H9 (cell line): ENCODE data around the gene PDZD7. TPM values are rescaled to one million over a fixed set of nuclear protein-coding genes. Genes with fewer than 3 reads are reported as not detected.

Source experiments
- DNase-seq: peaks from one replicate; pipeline ENCODE4 v3.0.0-alpha.2; 2017
- H2AFZ ChIP-seq: one replicate; pipeline ENCODE4 v1.6.1; 2013; ENCODE audit warnings: mild to moderate bottlenecking, low read length, control low read depth, moderate library complexity
- H2AK5ac ChIP-seq: 2 replicates; pipeline ENCODE4 v1.6.1; 2013; ENCODE audit warnings: low read length, control low read depth, mixed read lengths; ENCODE audit not compliant: insufficient read length
- H2BK120ac ChIP-seq: one replicate; pipeline ENCODE4 v1.6.1; 2013; ENCODE audit warnings: low read depth, mild to moderate bottlenecking, low read length, control low read depth, inconsistent platforms; ENCODE audit not compliant: poor library complexity, severe bottlenecking
- H2BK12ac ChIP-seq: 2 replicates; pipeline ENCODE4 v1.6.1; 2013; ENCODE audit warnings: low read length, control low read depth, mixed read lengths, low read depth; ENCODE audit not compliant: insufficient read length
- H2BK15ac ChIP-seq: 2 replicates; pipeline ENCODE4 v1.6.1; 2013; ENCODE audit warnings: low read depth, low read length, control low read depth
- H2BK20ac ChIP-seq: one replicate; pipeline ENCODE4 v1.6.1; 2013; ENCODE audit warnings: low read depth, mild to moderate bottlenecking, low read length, control low read depth, inconsistent platforms; ENCODE audit not compliant: poor library complexity, severe bottlenecking
- H2BK5ac ChIP-seq: 2 replicates; pipeline ENCODE4 v1.6.1; 2013; ENCODE audit warnings: low read length, control low read depth, mixed read lengths; ENCODE audit not compliant: insufficient read length
- H3K14ac ChIP-seq: 2 replicates; pipeline ENCODE4 v1.6.1; 2013; ENCODE audit warnings: low read length, control low read depth; ENCODE audit not compliant: insufficient read depth
- H3K18ac ChIP-seq: 2 replicates; pipeline ENCODE4 v1.6.1; 2013; ENCODE audit warnings: low read depth, mild to moderate bottlenecking, mixed read lengths, low read length, control low read depth; ENCODE audit not compliant: insufficient read length
- H3K23ac ChIP-seq: 2 replicates; pipeline ENCODE4 v1.6.1; 2013; ENCODE audit warnings: low read length, control low read depth, mixed read lengths, low read depth; ENCODE audit not compliant: insufficient read length
- H3K23me2 ChIP-seq: 2 replicates; pipeline ENCODE4 v1.6.1; 2013; ENCODE audit warnings: low read depth, mild to moderate bottlenecking, mixed read lengths, low read length, control low read depth; ENCODE audit not compliant: insufficient read length, poor library complexity, severe bottlenecking
- H3K27ac ChIP-seq: 2 replicates; pipeline ENCODE4 v1.5.1; 2013; ENCODE audit warnings: low read length, control low read depth, mixed read lengths, low read depth; ENCODE audit not compliant: insufficient read length
- H3K27me3 ChIP-seq: 2 replicates; pipeline ENCODE4 v1.6.1; 2013; ENCODE audit warnings: low read length, control low read depth, inconsistent platforms; ENCODE audit not compliant: insufficient read depth
- H3K4ac ChIP-seq: 2 replicates; pipeline ENCODE4 v1.6.1; 2013; ENCODE audit warnings: low read depth, mild to moderate bottlenecking, control low read depth, inconsistent platforms, low read length, moderate library complexity
- H3K4me1 ChIP-seq: 2 replicates; pipeline ENCODE4 v1.6.1; 2013; ENCODE audit warnings: low read length, control low read depth, inconsistent platforms; ENCODE audit not compliant: insufficient read depth
- H3K4me2 ChIP-seq: 2 replicates; pipeline ENCODE4 v1.6.1; 2013; ENCODE audit warnings: low read length, control low read depth, mixed read lengths; ENCODE audit not compliant: insufficient read length, insufficient read depth
- H3K56ac ChIP-seq: 2 replicates; pipeline ENCODE4 v1.6.1; 2013; ENCODE audit warnings: low read depth, mild to moderate bottlenecking, mixed read lengths, low read length, control low read depth; ENCODE audit not compliant: insufficient read length
- H3K79me1 ChIP-seq: 2 replicates; pipeline ENCODE4 v1.6.1; 2013; ENCODE audit warnings: low read depth, mild to moderate bottlenecking, moderate library complexity, low read length, control low read depth, inconsistent platforms; ENCODE audit not compliant: insufficient read depth, poor library complexity, severe bottlenecking
- H3K79me2 ChIP-seq: 2 replicates; pipeline ENCODE4 v1.6.1; 2013; ENCODE audit warnings: low read length, control low read depth, inconsistent platforms; ENCODE audit not compliant: insufficient read depth
- H3K9ac ChIP-seq: 2 replicates; pipeline ENCODE4 v1.6.1; 2013; ENCODE audit warnings: low read length, control low read depth, mixed read lengths; ENCODE audit not compliant: insufficient read length; ENCODE audit errors: extremely low read depth
- H3K9me3 ChIP-seq: one replicate; pipeline ENCODE4 v1.6.1; 2013; ENCODE audit warnings: low read depth, low read length, inconsistent platforms; ENCODE audit not compliant: control insufficient read depth
- H3T11ph ChIP-seq: one replicate; pipeline ENCODE4 v1.6.1; 2013; ENCODE audit warnings: mild to moderate bottlenecking, low read length, control low read depth, inconsistent platforms
- H4K20me1 ChIP-seq: one replicate; pipeline ENCODE4 v1.6.1; 2013; ENCODE audit not compliant: control insufficient read depth, insufficient read length, insufficient read depth
- H4K5ac ChIP-seq: 2 replicates; pipeline ENCODE4 v1.6.1; 2013; ENCODE audit warnings: low read depth, mild to moderate bottlenecking, mixed read lengths, low read length, control low read depth; ENCODE audit not compliant: insufficient read length
- H4K8ac ChIP-seq: replicated peaks from 2 replicates; pipeline ENCODE4 v1.6.1; 2013; ENCODE audit warnings: low read length, control low read depth, mixed read lengths, low read depth; ENCODE audit not compliant: insufficient read length
- H4K91ac ChIP-seq: 2 replicates; pipeline ENCODE4 v1.6.1; 2013; ENCODE audit warnings: low read depth, mild to moderate bottlenecking, moderate library complexity, mixed read lengths, low read length, control low read depth; ENCODE audit not compliant: insufficient read length
- H3K27ac Mint-ChIP-seq, 3 experiments: 2 replicates in 2 of 3; 3 replicates in 1 of 3; pipeline ENCODE4 v1.8.0; 2020 to 2021; ENCODE audit warnings: mixed read lengths in 3 of 3, mild to moderate bottlenecking in 1 of 3, moderate library complexity in 1 of 3
- H3K27me3 Mint-ChIP-seq: 2 replicates; pipeline ENCODE4 v1.8.0; 2021; ENCODE audit warnings: low read depth, mild to moderate bottlenecking, moderate library complexity, mixed read lengths
- H3K36me3 Mint-ChIP-seq, 3 experiments: 2 replicates in 2 of 3; 3 replicates in 1 of 3; pipeline ENCODE4 v1.8.0; 2020 to 2021; ENCODE audit warnings: low read depth in 3 of 3, mixed read lengths in 3 of 3; ENCODE audit not compliant: insufficient read depth in 1 of 3
- H3K4me1 Mint-ChIP-seq, 2 experiments: 2 replicates each; pipeline ENCODE4 v1.8.0; 2020; ENCODE audit warnings: mixed read lengths in 2 of 2
- H3K4me3 Mint-ChIP-seq, 2 experiments: 2 replicates in 1 of 2; 3 replicates in 1 of 2; pipeline ENCODE4 v1.8.0; 2020 to 2021; ENCODE audit warnings: mild to moderate bottlenecking in 2 of 2, mixed read lengths in 2 of 2, moderate library complexity in 1 of 2
- H3K9me3 Mint-ChIP-seq, 2 experiments: 2 replicates in 1 of 2; 3 replicates in 1 of 2; pipeline ENCODE4 v1.8.0; 2020; ENCODE audit warnings: mild to moderate bottlenecking in 2 of 2, mixed read lengths in 2 of 2, moderate library complexity in 1 of 2
- WGBS: extraction: QIAGEN DNeasy Blood & Tissue Kit; methylation state at CpG from one replicate; pipeline ENCODE4 v1.1.7; 2013; ENCODE audit warnings: missing lambda C conversion rate, low lambda C conversion rate, mixed read lengths; ENCODE audit not compliant: insufficient read length; ENCODE audit errors: extremely low coverage; 5-methylcytosine and 5-hydroxymethylcytosine counted together
- total RNA-seq: library from RNA; stranded (reverse); gene quantifications from 2 replicates; pipeline ENCODE4 v1.2.1, GENCODE V29; 2021
- TF ChIP-seq, protein P1 (sequence below): fragments of 200-600 bp; sonication (generic); conservative IDR thresholded peaks from 3 replicates; pipeline ENCODE4 v1.8.0; 2021; ENCODE audit warnings: antibody characterized with exemption, mild to moderate bottlenecking

PDZD7 gene
- total RNA-seq, 1 experiment from 2014 or later, result 2.0 TPM

DNA sequence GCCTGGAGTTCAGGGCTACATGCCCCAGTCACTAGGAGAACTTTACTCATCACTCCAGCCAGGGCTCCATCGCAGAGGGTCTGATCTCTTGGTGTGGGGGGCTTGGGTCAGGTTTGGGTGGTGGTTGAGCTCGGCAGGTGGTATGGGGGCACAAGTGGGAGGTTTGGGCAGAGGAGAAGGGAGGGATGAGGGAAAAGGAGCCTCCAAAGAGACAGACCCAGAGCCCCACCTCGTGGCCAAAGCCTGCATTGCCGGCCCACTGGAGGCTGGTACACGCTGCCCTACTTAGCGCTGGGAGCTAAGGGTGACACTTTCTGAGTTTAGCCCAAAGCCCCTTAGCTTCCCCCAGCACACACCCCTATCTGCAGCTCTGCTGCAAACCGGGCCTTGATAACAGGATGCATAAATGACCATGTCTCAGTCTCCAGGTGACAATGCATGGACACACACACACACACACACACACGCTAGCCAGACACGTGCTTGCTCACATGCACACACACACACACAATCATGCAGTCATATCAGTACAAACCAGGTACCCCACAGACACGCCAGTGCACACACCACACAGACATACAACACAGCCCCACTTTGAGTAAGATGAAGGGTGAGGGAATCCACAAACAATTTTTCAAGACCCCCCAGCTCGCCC lies 16.6 kb downstream of the PDZD7 start:
- Histone ChIP-seq H3K4me2 (no peak overlapping the region), H3K79me2 (no peaks in the 10 kb centered on the region), H4K8ac (no peak overlapping the region), H3K56ac (no peak overlapping the region), H3K18ac (no peak overlapping the region), H2BK120ac (no peak overlapping the region), H2AFZ (no peak overlapping the region), H2BK5ac (no peak overlapping the region), H4K5ac (no peak overlapping the region), H4K91ac (no peak overlapping the region), H2BK15ac (no peak overlapping the region), H3K9me3 (no peaks in the 10 kb centered on the region), H3K23me2 (peaks cover 10% of the 10 kb centered on the region), H3K9ac (no peak overlapping the region), H3T11ph (no peak overlapping the region), H2BK12ac (no peak overlapping the region), H3K79me1 (no peaks in the 10 kb centered on the region), H4K20me1 (no peaks in the 10 kb centered on the region), H3K27ac (no peak overlapping the region), H3K4ac (no peak overlapping the region), H3K23ac (no peak overlapping the region), H3K4me1 (no peaks in the 10 kb centered on the region), H2BK20ac (no peak overlapping the region), H2AK5ac (no peak overlapping the region), H3K14ac (no peak overlapping the region), H3K27me3 (peaks cover 17% of the 10 kb centered on the region; the same call in 1 of the 2 replicates)
- Mint-ChIP-seq H3K9me3 (no peaks in the 10 kb centered on the region; a peak in 1 of 5 replicates), H3K36me3 (no peaks in the 10 kb centered on the region), H3K4me3 (peak overlapping the region in 1 of 2 experiments; percentile 22; a peak in 1 of 5 replicates), H3K27ac (no peak overlapping the region; a peak in 1 of 7 replicates), H3K4me1 (peaks cover 26 to 38% of the 10 kb centered on the region in 2 experiments), H3K27me3 (peaks cover 57% of the 10 kb centered on the region)
- WGBS, result no CpG with 5 or more reads among the region's 11 CpGs
- DNase-seq, result peak; percentile 81
- TF ChIP-seq, protein P1, sequence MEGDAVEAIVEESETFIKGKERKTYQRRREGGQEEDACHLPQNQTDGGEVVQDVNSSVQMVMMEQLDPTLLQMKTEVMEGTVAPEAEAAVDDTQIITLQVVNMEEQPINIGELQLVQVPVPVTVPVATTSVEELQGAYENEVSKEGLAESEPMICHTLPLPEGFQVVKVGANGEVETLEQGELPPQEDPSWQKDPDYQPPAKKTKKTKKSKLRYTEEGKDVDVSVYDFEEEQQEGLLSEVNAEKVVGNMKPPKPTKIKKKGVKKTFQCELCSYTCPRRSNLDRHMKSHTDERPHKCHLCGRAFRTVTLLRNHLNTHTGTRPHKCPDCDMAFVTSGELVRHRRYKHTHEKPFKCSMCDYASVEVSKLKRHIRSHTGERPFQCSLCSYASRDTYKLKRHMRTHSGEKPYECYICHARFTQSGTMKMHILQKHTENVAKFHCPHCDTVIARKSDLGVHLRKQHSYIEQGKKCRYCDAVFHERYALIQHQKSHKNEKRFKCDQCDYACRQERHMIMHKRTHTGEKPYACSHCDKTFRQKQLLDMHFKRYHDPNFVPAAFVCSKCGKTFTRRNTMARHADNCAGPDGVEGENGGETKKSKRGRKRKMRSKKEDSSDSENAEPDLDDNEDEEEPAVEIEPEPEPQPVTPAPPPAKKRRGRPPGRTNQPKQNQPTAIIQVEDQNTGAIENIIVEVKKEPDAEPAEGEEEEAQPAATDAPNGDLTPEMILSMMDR, result peak; percentile 80
